Activated naive CD8-positive, alpha-beta T cell treated with anti-CD3 and anti-CD28 coated beads, Interleukin-2, amount 50 U/mL, for 24 hours (primary cell): ENCODE data around the gene TANGO6.
A peak's percentile ranks its signal among the peaks of the same experiment; 100 is the strongest.
"Not testable (repeated sequence)": the region's sequence is repeated elsewhere in the genome, so short reads cannot be mapped to it uniquely, and the experiment has no call there.

Experiments
- ATAC-seq: fragments of 150-1000 bp; cut with Tn5 transposase; one replicate; pipeline ENCODE4 v1.10.0; 2021
- DNase-seq: peaks from one replicate; pipeline ENCODE4 v3.0.0; 2021
- H3K27ac Mint-ChIP-seq: one replicate; pipeline ENCODE4 v1.8.0; 2021; ENCODE audit warnings: mild to moderate bottlenecking, mixed read lengths
- H3K27me3 Mint-ChIP-seq: one replicate; pipeline ENCODE4 v1.8.0; 2021; ENCODE audit warnings: mixed read lengths
- H3K36me3 Mint-ChIP-seq: one replicate; pipeline ENCODE4 v1.8.0; 2021; ENCODE audit warnings: low read depth, mixed read lengths
- H3K4me1 Mint-ChIP-seq: one replicate; pipeline ENCODE4 v1.8.0; 2021; ENCODE audit warnings: mixed read lengths
- H3K4me3 Mint-ChIP-seq: one replicate; pipeline ENCODE4 v1.8.0; 2021; ENCODE audit warnings: mild to moderate bottlenecking, moderate library complexity, mixed read lengths
- H3K9me3 Mint-ChIP-seq: one replicate; pipeline ENCODE4 v1.8.0; 2021; ENCODE audit warnings: mixed read lengths

TANGO6 gene

GRCh38 chr16:68843482-68844210 lies at the start of gene TANGO6:
Gene TANGO6 (plus strand): TSS chr16:68843531. CDS start chr16:68843618, 87 bp downstream.
- Mint-ChIP-seq H3K27me3 (no peaks in the 10 kb centered on the region), H3K4me1 (peaks cover 42% of the 10 kb centered on the region), H3K4me3 (peak within 1 kb of the TSS; percentile 96), H3K36me3 (peaks cover 16% of the 10 kb centered on the region), H3K27ac (peak within 1 kb of the TSS; percentile 97), H3K9me3 (no peaks in the 10 kb centered on the region)
- DNase-seq = peak; percentile 95
- ATAC-seq = peak; percentile 87

- H3K9me3 Mint-ChIP-seq = no peaks in the 10 kb centered on the region
- H3K27me3 Mint-ChIP-seq = no peaks in the 10 kb centered on the region
- no peak overlapping the region for H3K27ac Mint-ChIP-seq
Observed at GRCh38 chr16:68798398-68798797, 44.9 kb upstream of the TANGO6 start.

GRCh38 chr16:68800257-68800875 lies 43.0 kb upstream of the TANGO6 start:
- no peaks in the 10 kb centered on the region for H3K36me3 Mint-ChIP-seq
- DNase-seq (peak; percentile 51), ATAC-seq (peak; percentile 59)
- peaks cover 9% of the 10 kb centered on the region for H3K4me1 Mint-ChIP-seq
- H3K27me3 Mint-ChIP-seq = peaks cover 2% of the 10 kb centered on the region
- H3K4me3 Mint-ChIP-seq = no peak overlapping the region
- H3K27ac Mint-ChIP-seq = no peak overlapping the region
- no peaks in the 10 kb centered on the region for H3K9me3 Mint-ChIP-seq

More at GRCh38 chr16:68798398-68798797, 44.9 kb upstream of the TANGO6 start:
- no peaks in the 10 kb centered on the region for H3K36me3 Mint-ChIP-seq
- H3K4me3 Mint-ChIP-seq = no peak overlapping the region
- no peak for ATAC-seq
- H3K4me1 Mint-ChIP-seq = peaks cover 9% of the 10 kb centered on the region
- DNase-seq = no peak

- ATAC-seq (no peak), DNase-seq (no peak)
- Mint-ChIP-seq H3K36me3 (no peaks in the 10 kb centered on the region), H3K4me3 (no peak overlapping the region), H3K4me1 (peaks cover 9% of the 10 kb centered on the region), H3K9me3 (no peaks in the 10 kb centered on the region), H3K27me3 (peaks cover 2% of the 10 kb centered on the region), H3K27ac (no peak overlapping the region)
Observed at GRCh38 chr16:68802190-68802589, 41.1 kb upstream of the TANGO6 start.

- Mint-ChIP-seq H3K4me3 (no peak overlapping the region), H3K27me3 (peaks cover 4% of the 10 kb centered on the region), H3K36me3 (no peaks in the 10 kb centered on the region), H3K4me1 (peaks cover 3% of the 10 kb centered on the region), H3K9me3 (no peaks in the 10 kb centered on the region), H3K27ac (no peak overlapping the region)
- DNase-seq (no peak), ATAC-seq (no peak)
Observed at GRCh38 chr16:68806422-68806821, 36.9 kb upstream of the TANGO6 start.

- DNase-seq = no peak
- Mint-ChIP-seq H3K27me3 (peaks cover 4% of the 10 kb centered on the region), H3K36me3 (no peaks in the 10 kb centered on the region), H3K4me1 (no peaks in the 10 kb centered on the region), H3K27ac (no peak overlapping the region), H3K9me3 (no peaks in the 10 kb centered on the region), H3K4me3 (no peak overlapping the region)
- no peak for ATAC-seq
Observed at GRCh38 chr16:68806981-68807380, 36.4 kb upstream of the TANGO6 start.

- ATAC-seq (no peak), DNase-seq (no peak)
- no peaks in the 10 kb centered on the region for H3K36me3 Mint-ChIP-seq
- H3K4me3 Mint-ChIP-seq = no peak overlapping the region
- no peaks in the 10 kb centered on the region for H3K4me1 Mint-ChIP-seq
- no peak overlapping the region for H3K27ac Mint-ChIP-seq
- no peaks in the 10 kb centered on the region for H3K9me3 Mint-ChIP-seq
- peaks cover 2% of the 10 kb centered on the region for H3K27me3 Mint-ChIP-seq
Observed at GRCh38 chr16:68814516-68814915, 28.8 kb upstream of the TANGO6 start.

GRCh38 chr16:68823401-68824135 lies 19.8 kb upstream of the TANGO6 start:
- Mint-ChIP-seq H3K36me3 (no peaks in the 10 kb centered on the region), H3K9me3 (no peaks in the 10 kb centered on the region), H3K4me1 (no peaks in the 10 kb centered on the region), H3K4me3 (no peak overlapping the region), H3K27ac (no peak overlapping the region), H3K27me3 (peaks cover 2% of the 10 kb centered on the region)
- no peak for ATAC-seq
- DNase-seq = no peak

GRCh38 chr16:68825427-68825826 lies 17.9 kb upstream of the TANGO6 start:
- ATAC-seq (no peak), DNase-seq (no peak)
- H3K36me3 Mint-ChIP-seq = no peaks in the 10 kb centered on the region
- peaks cover 2% of the 10 kb centered on the region for H3K27me3 Mint-ChIP-seq
- H3K4me1 Mint-ChIP-seq = no peaks in the 10 kb centered on the region
- H3K9me3 Mint-ChIP-seq = no peaks in the 10 kb centered on the region
- no peak overlapping the region for H3K27ac Mint-ChIP-seq
- no peak overlapping the region for H3K4me3 Mint-ChIP-seq

GRCh38 chr16:68826652-68827051 lies 16.7 kb upstream of the TANGO6 start:
- DNase-seq (no peak), ATAC-seq (no peak)
- H3K4me1 Mint-ChIP-seq = no peaks in the 10 kb centered on the region
- H3K9me3 Mint-ChIP-seq = no peaks in the 10 kb centered on the region
- peaks cover 2% of the 10 kb centered on the region for H3K27me3 Mint-ChIP-seq
- H3K36me3 Mint-ChIP-seq = no peaks in the 10 kb centered on the region
- H3K4me3 Mint-ChIP-seq = no peak overlapping the region
- H3K27ac Mint-ChIP-seq = no peak overlapping the region

- peaks cover 2% of the 10 kb centered on the region for H3K27me3 Mint-ChIP-seq
- H3K4me3 Mint-ChIP-seq = no peak overlapping the region
- no peaks in the 10 kb centered on the region for H3K9me3 Mint-ChIP-seq
- DNase-seq (no peak), ATAC-seq (no peak)
- no peaks in the 10 kb centered on the region for H3K4me1 Mint-ChIP-seq
- no peak overlapping the region for H3K27ac Mint-ChIP-seq
- H3K36me3 Mint-ChIP-seq = no peaks in the 10 kb centered on the region
Observed at GRCh38 chr16:68833251-68833650, 10.1 kb upstream of the TANGO6 start.

- ATAC-seq = no peak
- Mint-ChIP-seq H3K4me1 (no peaks in the 10 kb centered on the region), H3K4me3 (no peak overlapping the region), H3K27me3 (peaks cover 2% of the 10 kb centered on the region), H3K36me3 (no peaks in the 10 kb centered on the region), H3K27ac (no peak overlapping the region), H3K9me3 (no peaks in the 10 kb centered on the region)
- DNase-seq = no peak
Observed at GRCh38 chr16:68834550-68834949, 8.8 kb upstream of the TANGO6 start.

- Mint-ChIP-seq H3K4me3 (no peak overlapping the region), H3K4me1 (no peaks in the 10 kb centered on the region), H3K27ac (no peak overlapping the region), H3K36me3 (no peaks in the 10 kb centered on the region), H3K9me3 (no peaks in the 10 kb centered on the region), H3K27me3 (peaks cover 2% of the 10 kb centered on the region)
- DNase-seq (no peak), ATAC-seq (no peak)
Observed at GRCh38 chr16:68835970-68836369, 7.4 kb upstream of the TANGO6 start.

- Mint-ChIP-seq H3K9me3 (no peaks in the 10 kb centered on the region), H3K27ac (no peak overlapping the region), H3K4me3 (no peak overlapping the region), H3K36me3 (peaks cover 1% of the 10 kb centered on the region), H3K27me3 (no peaks in the 10 kb centered on the region), H3K4me1 (peaks cover 15% of the 10 kb centered on the region)
- no peak for DNase-seq
- no peak for ATAC-seq
Observed at GRCh38 chr16:68839831-68840230, 3.5 kb upstream of the TANGO6 start.

- Mint-ChIP-seq H3K4me1 (peaks cover 39% of the 10 kb centered on the region), H3K27ac (peak overlapping the region; percentile 97), H3K4me3 (peak overlapping the region; percentile 96), H3K36me3 (peaks cover 16% of the 10 kb centered on the region)
- DNase-seq, ATAC-seq, H3K9me3 Mint-ChIP-seq, H3K27me3 Mint-ChIP-seq: not testable (repeated sequence)
Observed at GRCh38 chr16:68842964-68843481, 308 bp upstream of the TANGO6 start.
